DOHH2 (cell line): ENCODE data around the gene ATF6B.

Source experiments
- H3F3A ChIP-seq: fragments of 200-600 bp; sonication (generic), shearing (Covaris generic); 2 replicates; pipeline ENCODE4 v1.6.0; 2016; ENCODE audit warnings: antibody characterized with exemption, mild to moderate bottlenecking; ENCODE audit not compliant: control insufficient read depth, insufficient read depth
- H3K27ac ChIP-seq: fragments of 200-600 bp; sonication (generic); 2 replicates; pipeline ENCODE4 v1.5.1; 2014; ENCODE audit warnings: low read depth, mild to moderate bottlenecking, low read length, moderate library complexity
- H3K27me3 ChIP-seq: fragments of 200-600 bp; sonication (generic); 2 replicates; pipeline ENCODE4 v1.6.1; 2014; ENCODE audit warnings: mild to moderate bottlenecking, low read length, mixed read lengths; ENCODE audit not compliant: control insufficient read depth
- H3K36me3 ChIP-seq: fragments of 200-600 bp; sonication (generic); 2 replicates; pipeline ENCODE4 v1.6.1; 2014; ENCODE audit warnings: mild to moderate bottlenecking, low read length, moderate library complexity, mixed read lengths; ENCODE audit not compliant: control insufficient read depth
- H3K4me1 ChIP-seq: fragments of 200-600 bp; sonication (generic); 2 replicates; pipeline ENCODE4 v1.6.1; 2014; ENCODE audit warnings: mild to moderate bottlenecking, low read length, mixed read lengths; ENCODE audit not compliant: control insufficient read depth
- H3K4me2 ChIP-seq: fragments of 200-600 bp; sonication (generic); 2 replicates; pipeline ENCODE4 v1.6.0; 2014; ENCODE audit warnings: mild to moderate bottlenecking, low read length, moderate library complexity
- H3K4me3 ChIP-seq: fragments of 200-600 bp; sonication (generic); 2 replicates; pipeline ENCODE4 v1.5.1; 2014; ENCODE audit warnings: mild to moderate bottlenecking, low read length, mixed read lengths
- H3K79me2 ChIP-seq: fragments of 200-600 bp; sonication (generic); 2 replicates; pipeline ENCODE4 v1.6.1; 2014; ENCODE audit warnings: mild to moderate bottlenecking, low read length, mixed read lengths; ENCODE audit not compliant: control insufficient read depth
- H3K9me2 ChIP-seq: fragments of 200-600 bp; sonication (generic); replicated peaks from 2 replicates; pipeline ENCODE4 v1.6.1; 2014; ENCODE audit warnings: mild to moderate bottlenecking, low read length, mixed read lengths; ENCODE audit not compliant: control insufficient read depth
- H3K9me3 ChIP-seq: fragments of 200-600 bp; sonication (generic); 2 replicates; pipeline ENCODE4 v1.6.1; 2014; ENCODE audit warnings: antibody characterized with exemption, low read length, mixed read lengths; ENCODE audit not compliant: control insufficient read depth, insufficient read depth
- H4K20me1 ChIP-seq: fragments of 200-600 bp; sonication (generic); 2 replicates; pipeline ENCODE4 v1.6.0; 2014; ENCODE audit warnings: low read depth, mild to moderate bottlenecking, antibody characterized with exemption, low read length, moderate library complexity; ENCODE audit not compliant: control insufficient read depth, insufficient read depth
- EZH2phosphoT487 ChIP-seq: fragments of 200-600 bp; sonication (generic); IDR thresholded peaks from 2 replicates; pipeline ENCODE4 v1.6.1; 2017; ENCODE audit warnings: borderline replicate concordance, mild to moderate bottlenecking, antibody characterized with exemption, low read length, moderate library complexity, mixed read lengths
- TF ChIP-seq, protein P1 (sequence below): fragments of 200-600 bp; sonication (generic); IDR thresholded peaks from one replicate; pipeline ENCODE4 v1.5.1; 2014; ENCODE audit warnings: antibody characterized with exemption, mild to moderate bottlenecking, low read depth, low read length; ENCODE audit not compliant: poor library complexity, severe bottlenecking

The ATF6B gene

DNA sequence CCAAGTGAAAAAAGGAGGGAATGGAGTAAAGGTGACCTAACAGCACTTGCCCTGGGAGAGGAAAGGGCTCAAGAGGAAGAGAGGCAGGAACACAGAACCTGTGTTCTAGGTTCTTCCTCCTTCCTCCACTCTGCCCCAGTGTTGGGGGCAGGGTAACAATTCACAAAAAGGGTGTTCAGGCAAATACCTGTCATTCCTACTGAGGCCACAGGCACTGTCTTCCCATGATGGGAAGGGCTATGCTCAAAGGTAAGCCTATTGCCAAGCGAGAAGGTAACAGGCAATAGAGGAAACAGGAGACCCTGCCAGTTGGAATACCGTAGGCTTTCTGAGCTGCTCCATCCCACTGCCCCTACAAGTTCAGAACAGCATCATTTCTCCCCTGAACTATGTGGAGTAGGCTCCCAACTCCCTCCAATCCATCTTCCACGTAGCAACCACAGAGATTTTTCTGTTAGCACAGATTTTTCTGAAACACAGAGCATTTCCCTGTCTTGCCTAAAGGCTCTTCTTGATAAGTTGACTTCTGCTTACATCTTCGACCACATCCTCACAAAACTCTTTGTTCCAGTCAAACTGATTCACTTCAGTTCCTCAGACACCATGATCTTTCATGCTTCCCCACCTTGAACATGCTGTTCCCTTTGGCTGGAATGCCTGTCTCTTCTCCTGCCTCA is 45.1 kb upstream of the ATF6B start:
- no peaks in the 10 kb centered on the region for H4K20me1 ChIP-seq
- H3K9me2 ChIP-seq = no peaks in the 10 kb centered on the region

DNA sequence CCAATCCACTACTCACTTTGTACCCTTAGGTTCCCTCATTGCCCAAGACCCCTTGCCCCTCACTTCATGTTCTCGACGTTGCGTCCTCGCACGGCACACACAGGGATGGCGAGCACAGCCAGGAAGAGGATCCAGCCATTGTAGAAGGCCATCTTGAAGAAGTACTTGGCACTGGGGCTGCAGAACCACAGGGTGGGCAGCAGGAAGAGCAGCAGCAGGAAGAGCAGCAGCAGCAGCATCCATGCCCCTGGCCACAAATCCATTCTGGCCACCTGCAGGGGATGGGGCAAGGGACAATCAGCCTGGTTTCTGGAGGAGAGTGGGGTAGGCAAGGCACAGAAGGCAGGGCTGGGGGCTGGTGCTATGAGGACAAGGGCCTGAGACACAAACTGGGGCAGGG is 43.2 kb upstream of the ATF6B start:
- Histone ChIP-seq H3K36me3 (peaks cover 42% of the 10 kb centered on the region), H3F3A (peaks cover 4% of the 10 kb centered on the region; the same call in 1 of the 2 replicates), H3K27ac (no peak overlapping the region), H3K4me3 (no peak overlapping the region), H3K9me3 (no peaks in the 10 kb centered on the region), H4K20me1 (no peaks in the 10 kb centered on the region), H3K79me2 (peaks cover 23% of the 10 kb centered on the region), H3K27me3 (no peaks in the 10 kb centered on the region), H3K9me2 (no peaks in the 10 kb centered on the region), H3K4me2 (no peak overlapping the region), H3K4me1 (peaks cover 35% of the 10 kb centered on the region)
- TF ChIP-seq EZH2phosphoT487 = no peak
- TF ChIP-seq, protein P1, sequence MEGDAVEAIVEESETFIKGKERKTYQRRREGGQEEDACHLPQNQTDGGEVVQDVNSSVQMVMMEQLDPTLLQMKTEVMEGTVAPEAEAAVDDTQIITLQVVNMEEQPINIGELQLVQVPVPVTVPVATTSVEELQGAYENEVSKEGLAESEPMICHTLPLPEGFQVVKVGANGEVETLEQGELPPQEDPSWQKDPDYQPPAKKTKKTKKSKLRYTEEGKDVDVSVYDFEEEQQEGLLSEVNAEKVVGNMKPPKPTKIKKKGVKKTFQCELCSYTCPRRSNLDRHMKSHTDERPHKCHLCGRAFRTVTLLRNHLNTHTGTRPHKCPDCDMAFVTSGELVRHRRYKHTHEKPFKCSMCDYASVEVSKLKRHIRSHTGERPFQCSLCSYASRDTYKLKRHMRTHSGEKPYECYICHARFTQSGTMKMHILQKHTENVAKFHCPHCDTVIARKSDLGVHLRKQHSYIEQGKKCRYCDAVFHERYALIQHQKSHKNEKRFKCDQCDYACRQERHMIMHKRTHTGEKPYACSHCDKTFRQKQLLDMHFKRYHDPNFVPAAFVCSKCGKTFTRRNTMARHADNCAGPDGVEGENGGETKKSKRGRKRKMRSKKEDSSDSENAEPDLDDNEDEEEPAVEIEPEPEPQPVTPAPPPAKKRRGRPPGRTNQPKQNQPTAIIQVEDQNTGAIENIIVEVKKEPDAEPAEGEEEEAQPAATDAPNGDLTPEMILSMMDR = no peak

More for the DNA sequence above, 45.1 kb upstream of the ATF6B start:
- peaks cover 24% of the 10 kb centered on the region for H3K36me3 ChIP-seq
- H3K9me3 ChIP-seq = no peaks in the 10 kb centered on the region
- peaks cover 30% of the 10 kb centered on the region for H3K79me2 ChIP-seq
- no peak overlapping the region for H3K4me3 ChIP-seq
- H3K4me2 ChIP-seq = no peak overlapping the region
- peaks cover 42% of the 10 kb centered on the region for H3K4me1 ChIP-seq
- H3K27ac ChIP-seq = no peak overlapping the region
- H3K27me3 ChIP-seq = no peaks in the 10 kb centered on the region
- TF ChIP-seq, protein P1 = no peak
- TF ChIP-seq EZH2phosphoT487 = no peak
- H3F3A ChIP-seq = peaks cover 15% of the 10 kb centered on the region

GRCh38 chr6:32170294-32170693 is 42.2 kb upstream of the ATF6B start:
- H3K36me3 ChIP-seq = peaks cover 42% of the 10 kb centered on the region
- H3K4me3 ChIP-seq = no peak overlapping the region
- peaks cover 33% of the 10 kb centered on the region for H3K4me1 ChIP-seq
- H3K9me3 ChIP-seq = no peaks in the 10 kb centered on the region
- TF ChIP-seq, protein P1 = no peak
- TF ChIP-seq EZH2phosphoT487 = no peak
- H3K9me2 ChIP-seq = no peaks in the 10 kb centered on the region
- H4K20me1 ChIP-seq = no peaks in the 10 kb centered on the region
- H3K27ac ChIP-seq = no peak overlapping the region
- H3F3A ChIP-seq = peaks cover 4% of the 10 kb centered on the region; the same call in 1 of the 2 replicates
- no peak overlapping the region for H3K4me2 ChIP-seq
- peaks cover 15% of the 10 kb centered on the region for H3K79me2 ChIP-seq
- no peaks in the 10 kb centered on the region for H3K27me3 ChIP-seq
